NCI-H524 (cell line): Measurements from ENCODE around the gene TIMM8B.
A peak's percentile ranks its signal among the peaks of the same experiment; 100 is the strongest.
"Not testable (repeated sequence)": the region's sequence is repeated elsewhere in the genome, so short reads cannot be mapped to it uniquely, and the experiment has no call there.

Experiments used
- DNase-seq, 2 experiments: peaks; one replicate each; lab custom pipeline; 2025; lab: John Stamatoyannopoulos, UW

Gene TIMM8B

DNA sequence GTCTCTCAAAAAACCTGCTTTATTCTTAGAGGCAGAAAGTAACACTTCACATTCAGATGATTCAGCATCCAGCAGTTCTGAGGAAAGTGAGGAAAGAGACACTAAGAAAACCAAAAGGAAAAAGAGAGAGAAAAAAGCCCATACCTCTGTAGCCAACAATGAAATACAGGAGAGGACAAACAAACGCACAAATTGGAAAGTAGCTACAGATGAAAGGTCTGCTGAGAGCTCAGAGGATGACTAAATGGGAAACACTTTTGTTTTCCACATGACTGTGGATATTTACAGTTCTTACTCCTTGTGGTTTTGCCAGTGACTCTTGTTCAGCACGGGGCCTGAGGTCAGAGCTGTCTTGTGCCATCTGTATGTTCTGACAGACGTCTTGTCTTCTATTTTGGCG is 3.8 kb downstream of the TIMM8B start:
- DNase-seq: no peak

DNA sequence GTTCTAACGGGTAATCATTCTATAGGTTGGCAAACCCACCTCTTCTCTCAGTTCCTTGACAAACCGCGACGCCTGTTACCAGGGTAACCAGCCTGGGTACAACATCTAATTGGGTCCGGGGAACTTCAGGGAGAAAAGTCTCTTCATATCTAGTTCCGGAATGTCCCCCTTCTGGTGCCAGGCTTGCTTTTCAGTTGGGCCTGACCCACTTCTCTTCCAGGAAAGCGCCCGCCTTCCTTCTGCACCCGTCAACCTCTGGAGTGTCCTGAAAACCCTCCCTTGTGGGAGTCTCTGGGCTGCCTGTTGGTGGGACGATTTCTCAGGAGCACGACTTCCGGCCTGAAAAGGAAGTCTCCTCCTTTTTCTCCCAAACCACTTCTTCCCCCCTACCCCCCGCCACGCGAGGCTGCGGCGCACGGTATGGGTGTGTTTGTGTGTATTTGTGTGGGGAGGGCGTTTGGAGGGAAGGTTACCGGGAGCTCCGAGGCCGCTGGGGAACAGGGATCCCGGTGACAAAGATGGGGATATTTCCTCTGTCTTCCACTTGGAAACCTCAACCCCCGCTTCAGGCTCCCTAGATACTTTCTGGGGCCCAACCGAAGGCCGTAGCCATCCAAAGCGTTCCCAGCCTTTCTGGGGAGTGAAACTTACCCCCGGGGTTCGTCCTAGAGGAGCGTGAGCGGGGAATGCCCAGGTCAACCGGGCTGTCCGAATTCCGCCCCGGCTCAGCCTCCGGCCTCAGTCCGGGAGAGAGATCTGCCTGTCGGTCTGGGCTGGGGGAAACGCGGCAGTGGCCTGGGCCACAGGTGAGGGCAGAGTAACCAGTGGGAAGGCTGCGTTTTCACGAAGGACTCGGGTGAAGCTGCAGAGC is 12.4 kb downstream of the TIMM8B start, which contains the start of the genes NKAPD1 and PIH1D2:
Gene NKAPD1, plus strand, starts transcription at position 359 of the 871 bp plus-strand sequence. CDS start 1,276 bp downstream, outside the sequence.
Gene PIH1D2, minus strand, starts transcription at position 77 of the 871 bp plus-strand sequence. CDS start 843 bp downstream, outside the sequence.
- peak; percentile 81 to 88 for DNase-seq

DNA sequence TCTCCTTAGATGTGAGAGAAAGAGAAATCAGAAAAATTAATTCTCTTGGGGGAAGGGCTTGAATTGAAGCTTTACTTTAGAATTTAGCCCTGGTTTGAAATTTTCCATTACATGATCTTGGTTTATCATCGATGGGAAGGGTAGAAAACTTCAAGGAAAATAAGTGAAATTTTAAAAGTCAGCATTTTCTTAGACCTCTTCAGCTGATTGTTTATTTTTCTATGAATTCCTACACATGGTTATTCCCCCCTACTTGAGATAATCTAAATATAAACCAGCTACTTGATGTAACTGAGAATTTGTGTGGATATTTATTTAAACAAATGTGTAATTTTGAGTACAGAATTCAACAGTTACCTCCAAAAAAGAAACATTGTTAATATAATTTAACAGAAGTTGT is 23.6 kb downstream of the TIMM8B start:
- DNase-seq: no peak

DNA sequence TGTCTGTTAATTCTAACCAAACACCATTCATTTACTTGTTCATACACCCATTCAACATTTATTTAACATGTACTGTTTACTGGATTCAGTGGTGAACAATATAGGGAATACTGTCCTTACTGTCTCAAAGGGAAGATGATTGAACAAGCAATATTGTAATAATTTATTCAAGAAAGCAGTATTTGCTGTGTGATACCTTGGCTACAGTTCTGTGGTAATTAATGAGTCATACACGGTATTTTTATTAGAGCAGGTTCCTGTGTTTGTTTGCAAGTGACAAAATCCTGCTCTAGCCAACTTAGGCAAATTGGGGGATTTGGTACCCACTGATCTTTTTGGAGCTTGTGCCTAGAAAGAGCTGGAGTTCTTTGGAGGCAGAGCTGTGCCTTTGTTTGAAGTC is 28.5 kb downstream of the TIMM8B start:
- DNase-seq: no peak

DNA sequence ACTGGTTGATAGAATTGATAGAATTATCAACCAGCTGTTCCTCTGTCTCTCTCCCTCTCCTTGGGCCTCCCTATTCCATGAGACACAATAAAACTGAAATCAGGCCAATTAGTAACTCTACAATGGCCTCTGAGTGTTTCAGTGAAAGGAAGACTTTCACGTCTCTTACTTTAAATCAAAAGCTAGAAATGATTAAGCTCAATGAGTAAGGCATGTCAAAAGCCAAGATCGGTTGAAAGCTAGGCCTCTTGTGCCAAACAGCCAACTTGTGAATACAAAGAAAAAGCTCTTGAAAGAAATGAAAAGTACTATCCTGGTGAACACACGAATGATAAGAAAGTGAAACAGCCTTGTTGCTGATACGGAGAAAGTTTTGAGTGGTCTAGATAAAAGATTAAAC is 29.4 kb downstream of the TIMM8B start:
- DNase-seq: no peak

DNA sequence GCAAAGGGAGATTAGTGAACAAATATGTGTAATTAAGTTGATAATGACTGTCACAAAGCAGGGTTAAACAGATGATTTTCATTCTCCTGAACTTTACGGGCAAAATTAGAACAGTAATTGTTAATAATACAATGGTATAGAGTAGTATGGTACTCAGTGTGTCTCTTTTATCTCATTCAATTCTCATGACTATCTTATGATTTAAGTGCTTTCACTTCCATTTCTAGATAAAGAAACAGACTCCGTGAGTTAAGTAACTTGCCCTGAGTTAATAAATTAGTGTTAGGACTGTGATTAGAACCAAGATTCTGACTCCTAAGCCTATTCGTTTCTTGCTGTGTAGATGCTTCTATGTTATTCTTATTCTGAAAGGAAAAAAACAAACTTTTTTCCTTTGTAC is 34.8 kb downstream of the TIMM8B start:
- no peak for DNase-seq

DNA sequence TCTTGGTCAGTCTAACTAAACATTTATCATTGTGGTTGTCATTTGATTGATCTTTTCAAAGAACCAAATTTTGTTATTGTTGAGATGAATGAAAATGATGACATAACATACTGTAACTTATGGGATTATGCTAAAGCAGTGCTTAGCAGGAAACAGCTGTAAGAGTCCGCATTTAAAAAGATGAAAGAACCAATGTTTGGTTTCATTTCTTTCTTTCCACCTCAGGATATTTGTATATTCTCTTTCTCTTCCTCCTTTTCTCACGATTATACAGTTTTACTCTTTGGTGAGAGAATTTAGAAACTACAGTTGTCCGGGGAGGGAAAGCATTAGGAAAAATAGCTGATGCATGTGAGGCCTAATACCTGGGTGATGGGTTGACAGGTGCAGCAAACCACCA is 35.8 kb downstream of the TIMM8B start:
- no peak for DNase-seq

DNA sequence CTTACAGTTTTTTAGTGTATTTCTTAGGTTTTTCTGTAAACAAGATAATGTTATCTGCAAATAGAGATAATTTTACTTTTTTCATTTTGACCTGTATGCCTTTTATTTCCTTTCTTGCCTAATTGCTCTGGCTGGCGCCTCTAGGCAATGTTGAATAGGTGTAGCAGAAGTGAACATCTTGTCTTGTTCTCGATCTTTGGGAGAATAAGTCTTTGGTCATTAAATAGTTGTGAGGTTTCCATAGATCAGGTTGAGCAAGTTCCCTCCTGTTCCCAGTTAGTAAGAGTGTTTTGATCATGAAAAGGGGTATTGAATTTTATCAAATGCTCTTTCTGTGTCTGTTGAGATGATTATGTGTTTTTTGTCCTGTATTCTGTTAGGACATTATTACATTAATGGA is 36.8 kb downstream of the TIMM8B start:
- no peak for DNase-seq

DNA sequence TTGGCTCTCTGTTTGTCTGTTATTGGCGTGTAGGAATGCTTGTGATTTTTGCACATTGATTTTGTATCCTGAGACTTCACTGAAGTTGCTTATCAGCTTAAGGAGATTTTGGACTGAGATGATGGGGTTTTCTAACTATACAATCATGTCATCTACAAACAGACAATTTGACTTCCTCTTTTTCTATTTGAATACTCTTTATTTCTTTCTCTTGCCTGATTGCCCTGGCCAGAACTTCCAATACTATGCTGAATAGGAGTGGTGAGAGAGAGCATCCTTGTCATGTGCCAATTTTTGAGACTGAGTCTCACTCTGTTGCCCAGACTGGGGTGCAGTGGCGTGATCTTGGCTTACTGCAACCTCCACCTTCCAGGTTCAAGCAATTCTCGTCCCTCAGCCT is 38.3 kb downstream of the TIMM8B start:
- not testable (repeated sequence) for DNase-seq

DNA sequence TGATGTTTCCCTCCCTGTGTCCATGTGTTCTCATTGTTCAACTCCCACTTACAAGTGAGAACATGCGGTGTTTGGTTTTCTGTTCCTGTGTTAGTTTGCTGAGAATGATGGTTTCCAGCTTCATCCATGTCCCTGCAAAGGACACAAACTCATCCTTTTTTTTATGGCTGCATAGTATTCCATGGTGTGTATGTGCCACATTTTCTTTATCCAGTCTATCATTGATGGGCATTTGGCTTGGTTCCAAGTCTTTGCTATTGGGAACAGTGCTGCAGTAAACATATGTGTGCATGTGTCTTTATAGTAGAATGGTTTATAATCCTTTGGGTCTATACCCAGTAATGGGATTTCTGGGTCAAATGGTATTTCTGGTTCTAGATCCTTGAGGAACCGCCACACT is 39.9 kb downstream of the TIMM8B start:
- DNase-seq: not testable (repeated sequence)

DNA sequence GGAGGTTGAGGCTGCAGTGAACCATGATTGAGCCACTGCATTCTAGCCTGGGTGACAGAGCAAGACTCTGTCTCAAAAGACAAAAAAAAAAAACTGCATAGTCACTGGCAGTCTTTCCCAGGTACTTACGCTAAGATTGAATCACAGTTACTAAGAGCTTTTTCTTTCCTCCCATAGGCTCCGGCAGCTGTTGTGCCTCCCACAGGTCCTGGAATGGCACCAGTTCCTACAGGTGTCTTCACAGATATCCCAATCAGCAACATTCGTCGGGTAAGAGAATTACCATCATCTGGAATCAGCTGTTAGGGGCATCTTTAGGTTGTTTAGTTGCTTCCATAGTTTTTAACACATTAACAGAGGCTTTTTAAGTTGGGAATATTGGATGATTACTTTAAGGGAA is 41.6 kb downstream of the TIMM8B start:
- DNase-seq: no peak

DNA sequence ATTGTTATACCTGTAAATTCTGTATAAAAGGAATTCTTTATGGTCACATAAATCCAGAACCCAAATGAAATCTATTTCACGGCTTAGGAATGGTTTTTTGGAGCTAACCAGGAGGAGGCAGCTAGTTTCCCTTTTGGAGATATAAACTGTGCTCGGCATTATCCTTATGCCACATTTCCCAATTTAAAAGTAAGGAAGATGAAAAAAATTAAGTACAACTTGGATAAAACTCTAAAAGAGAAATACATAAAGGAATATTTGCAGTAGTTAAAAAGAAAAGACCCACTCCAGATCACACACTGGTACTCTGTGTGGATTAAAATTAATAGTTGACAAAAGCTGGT is 43.6 kb downstream of the TIMM8B start:
- DNase-seq: no peak

DNA sequence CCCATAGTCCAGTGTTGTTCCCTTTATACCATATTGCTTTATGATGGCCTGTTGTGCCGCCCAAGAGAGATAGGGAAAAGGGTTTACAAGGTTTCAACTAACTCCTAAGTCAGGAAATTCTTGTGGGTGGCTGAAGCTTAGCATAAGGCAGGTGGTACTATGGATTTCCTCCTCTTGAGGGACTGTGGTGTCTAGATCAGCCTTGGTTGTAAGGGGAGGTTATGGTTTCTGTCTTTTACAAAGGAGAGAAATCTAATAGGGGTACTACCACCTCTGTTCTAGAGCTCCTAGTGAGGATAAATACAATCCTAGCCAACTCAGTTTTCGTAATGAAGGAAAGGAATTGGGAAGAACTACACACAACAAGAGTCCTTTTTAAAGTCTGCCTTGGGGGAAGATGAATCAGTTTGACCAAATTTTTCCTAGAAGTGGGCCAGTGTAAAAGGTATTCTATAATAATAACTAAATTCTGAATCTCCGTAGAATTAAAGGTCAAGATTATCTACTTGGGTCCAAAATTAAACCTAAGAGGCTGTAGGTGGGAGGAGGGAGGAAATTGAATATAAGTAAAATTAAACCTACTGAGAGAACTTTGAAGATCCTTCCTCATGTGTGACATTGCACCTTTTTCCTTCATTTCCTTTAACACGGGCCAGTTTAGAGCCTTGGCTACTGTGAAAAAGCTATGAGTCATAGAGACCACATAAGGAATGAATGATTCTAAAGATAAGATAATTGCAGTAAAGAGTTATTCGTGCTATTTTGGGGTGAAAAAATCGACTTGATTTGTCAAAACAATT is 44.2 kb downstream of the TIMM8B start:
- DNase-seq: no peak

DNA sequence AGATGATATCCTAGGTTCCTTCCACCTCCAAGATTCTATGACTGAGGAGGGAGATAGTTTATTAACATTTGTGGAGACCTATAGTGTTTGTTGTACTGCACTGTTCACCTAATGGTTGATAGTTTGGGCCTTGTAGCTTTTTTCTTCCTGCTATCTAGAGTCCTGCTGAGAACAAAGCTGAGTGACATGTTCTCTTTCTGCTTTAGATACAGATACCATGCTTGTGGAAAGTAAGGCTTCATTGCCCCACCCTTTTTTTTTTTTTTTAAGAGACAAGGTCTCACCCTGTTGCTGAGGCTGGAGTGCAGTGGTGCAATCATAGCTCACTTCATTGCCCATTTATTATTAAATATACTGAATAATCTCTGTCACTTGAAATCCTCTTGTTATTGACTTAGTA is 49.0 kb downstream of the TIMM8B start:
- DNase-seq: no peak
